GM12875 (cell line): ENCODE measurements around the gene AIP.

Experiments used
- H3K4me3 ChIP-seq: one replicate; pipeline ENCODE4 v1.5.1; 2011; ENCODE audit warnings: low read depth, low read length, control low read depth
- TF ChIP-seq, protein P1 (sequence below): IDR thresholded peaks from 2 replicates; pipeline ENCODE4 v1.5.1; 2011; ENCODE audit warnings: low read depth, mild to moderate bottlenecking, control low read depth, inconsistent platforms, low read length, moderate library complexity, borderline replicate concordance; ENCODE audit not compliant: insufficient read depth

AIP gene

GRCh38 chr11:67486481-67487195 lies 3.8 kb downstream of the AIP start:
- TF ChIP-seq, protein P1, sequence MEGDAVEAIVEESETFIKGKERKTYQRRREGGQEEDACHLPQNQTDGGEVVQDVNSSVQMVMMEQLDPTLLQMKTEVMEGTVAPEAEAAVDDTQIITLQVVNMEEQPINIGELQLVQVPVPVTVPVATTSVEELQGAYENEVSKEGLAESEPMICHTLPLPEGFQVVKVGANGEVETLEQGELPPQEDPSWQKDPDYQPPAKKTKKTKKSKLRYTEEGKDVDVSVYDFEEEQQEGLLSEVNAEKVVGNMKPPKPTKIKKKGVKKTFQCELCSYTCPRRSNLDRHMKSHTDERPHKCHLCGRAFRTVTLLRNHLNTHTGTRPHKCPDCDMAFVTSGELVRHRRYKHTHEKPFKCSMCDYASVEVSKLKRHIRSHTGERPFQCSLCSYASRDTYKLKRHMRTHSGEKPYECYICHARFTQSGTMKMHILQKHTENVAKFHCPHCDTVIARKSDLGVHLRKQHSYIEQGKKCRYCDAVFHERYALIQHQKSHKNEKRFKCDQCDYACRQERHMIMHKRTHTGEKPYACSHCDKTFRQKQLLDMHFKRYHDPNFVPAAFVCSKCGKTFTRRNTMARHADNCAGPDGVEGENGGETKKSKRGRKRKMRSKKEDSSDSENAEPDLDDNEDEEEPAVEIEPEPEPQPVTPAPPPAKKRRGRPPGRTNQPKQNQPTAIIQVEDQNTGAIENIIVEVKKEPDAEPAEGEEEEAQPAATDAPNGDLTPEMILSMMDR, result no peak
- peak overlapping the region; percentile 19 for H3K4me3 ChIP-seq

DNA sequence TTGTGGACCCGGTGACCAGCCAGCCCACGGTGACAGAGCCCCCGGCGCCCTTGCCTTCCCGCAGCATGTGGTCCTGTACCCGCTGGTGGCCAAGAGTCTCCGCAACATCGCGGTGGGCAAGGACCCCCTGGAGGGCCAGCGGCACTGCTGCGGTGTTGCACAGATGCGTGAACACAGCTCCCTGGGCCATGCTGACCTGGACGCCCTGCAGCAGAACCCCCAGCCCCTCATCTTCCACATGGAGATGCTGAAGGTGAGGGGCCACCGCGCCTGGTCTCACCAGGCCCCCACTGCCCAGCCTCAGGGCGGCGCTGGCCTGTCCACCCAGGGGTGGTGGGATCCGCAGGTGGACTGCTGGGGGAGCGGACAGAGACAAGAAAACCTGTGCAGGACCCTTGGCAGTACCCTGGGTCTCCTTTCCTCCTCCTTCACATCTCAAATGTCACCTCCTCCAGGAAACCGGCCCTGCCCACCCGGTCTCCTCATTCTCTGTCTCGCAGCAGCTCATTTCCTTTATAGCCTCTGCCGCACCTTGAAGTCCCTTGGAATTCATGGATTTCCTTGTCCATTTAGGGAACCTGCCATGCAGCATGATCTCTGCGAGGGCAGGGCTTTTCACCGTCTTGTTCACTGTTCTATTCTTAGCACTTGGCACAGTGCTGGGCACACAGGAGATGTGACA lies 6.5 kb downstream of the AIP start:
- TF ChIP-seq, protein P1, result no peak
- H3K4me3 ChIP-seq, result no peak overlapping the region

DNA sequence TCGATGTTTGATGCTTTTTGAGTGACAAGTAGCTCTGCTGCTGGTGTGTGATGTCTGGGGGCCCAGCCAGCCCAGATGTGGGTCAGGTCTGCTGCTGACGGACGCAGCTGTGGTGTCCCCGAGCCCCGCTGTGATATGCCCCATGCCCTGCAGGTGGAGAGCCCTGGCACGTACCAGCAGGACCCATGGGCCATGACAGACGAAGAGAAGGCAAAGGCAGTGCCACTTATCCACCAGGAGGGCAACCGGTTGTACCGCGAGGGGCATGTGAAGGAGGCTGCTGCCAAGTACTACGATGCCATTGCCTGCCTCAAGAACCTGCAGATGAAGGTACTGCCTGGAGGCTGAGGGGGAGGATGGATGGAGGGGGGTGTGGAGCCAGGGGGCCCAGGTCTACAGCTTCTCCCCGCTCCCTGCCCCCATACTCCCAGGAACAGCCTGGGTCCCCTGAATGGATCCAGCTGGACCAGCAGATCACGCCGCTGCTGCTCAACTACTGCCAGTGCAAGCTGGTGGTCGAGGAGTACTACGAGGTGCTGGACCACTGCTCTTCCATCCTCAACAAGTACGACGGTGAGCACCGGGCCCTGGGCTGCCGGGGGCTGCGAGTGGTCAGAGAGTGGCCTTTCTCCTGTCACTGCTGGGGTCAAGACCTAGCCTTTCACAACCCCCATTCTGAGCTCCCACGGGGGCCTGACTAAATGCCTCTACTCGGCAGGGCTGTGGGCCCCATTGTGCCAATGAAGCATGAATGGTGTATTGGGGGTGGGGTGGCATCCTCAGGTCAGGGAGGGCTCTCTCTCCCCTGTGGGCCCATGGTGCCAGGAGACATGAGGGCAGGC lies 7.3 kb downstream of the AIP start:
- no peak overlapping the region for H3K4me3 ChIP-seq
- TF ChIP-seq, protein P1, result no peak

DNA sequence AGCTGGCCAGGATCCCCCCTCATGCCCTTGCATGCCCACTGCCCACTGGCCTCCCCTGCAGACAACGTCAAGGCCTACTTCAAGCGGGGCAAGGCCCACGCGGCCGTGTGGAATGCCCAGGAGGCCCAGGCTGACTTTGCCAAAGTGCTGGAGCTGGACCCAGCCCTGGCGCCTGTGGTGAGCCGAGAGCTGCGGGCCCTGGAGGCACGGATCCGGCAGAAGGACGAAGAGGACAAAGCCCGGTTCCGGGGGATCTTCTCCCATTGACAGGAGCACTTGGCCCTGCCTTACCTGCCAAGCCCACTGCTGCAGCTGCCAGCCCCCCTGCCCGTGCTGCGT lies 7.9 kb downstream of the AIP start:
- TF ChIP-seq, protein P1, result no peak
- no peak overlapping the region for H3K4me3 ChIP-seq

- H3K4me3 ChIP-seq, result no peak overlapping the region
- TF ChIP-seq, protein P1, result no peak
Measured at GRCh38 chr11:67491276-67492068, 8.6 kb downstream of the AIP start.

DNA sequence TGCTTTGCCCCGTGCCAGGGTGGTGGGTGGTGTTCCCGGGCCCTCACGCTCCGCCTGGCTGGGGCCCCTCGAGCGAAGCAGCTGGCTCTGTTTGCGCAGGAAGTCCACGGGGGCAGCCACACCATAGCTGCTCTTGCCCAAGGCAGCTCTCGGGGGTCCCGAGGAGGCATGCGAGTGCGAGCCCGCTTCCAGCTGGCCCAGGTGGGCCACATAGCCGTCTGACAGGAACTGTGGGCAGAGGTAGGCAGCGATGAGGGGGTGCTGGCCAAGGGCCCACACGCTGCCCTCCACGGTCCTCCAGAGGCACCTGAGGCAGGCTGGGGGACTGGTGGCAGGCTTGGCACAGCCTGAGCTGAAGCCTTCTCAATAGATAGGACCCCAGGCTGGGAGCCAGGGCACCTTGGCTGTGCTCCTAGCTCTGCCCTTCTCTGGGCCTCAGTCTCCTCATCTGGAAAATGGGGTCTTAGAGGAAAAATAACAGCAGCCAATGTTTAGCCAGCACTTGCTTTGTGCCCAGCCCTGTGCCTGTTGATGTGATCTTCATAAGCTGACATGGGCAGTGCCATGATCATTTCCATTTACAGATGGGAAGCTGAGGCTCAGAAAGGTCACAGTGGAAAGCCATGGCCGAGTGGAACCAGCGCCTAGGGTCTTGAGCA lies 9.4 kb downstream of the AIP start:
- TF ChIP-seq, protein P1, result no peak
- no peak overlapping the region for H3K4me3 ChIP-seq
